RWPE2 (cell line): Measurements from ENCODE around the gene TELO2.

Experiments used
- ATAC-seq: fragments of 200-7000 bp; cut with Tn5 transposase; 3 replicates; pipeline ENCODE4 v1.9.1; 2021; ENCODE audit warnings: low read depth
- DNase-seq: peaks from one replicate; pipeline ENCODE4 v3.0.0-alpha.2; 2020; ENCODE audit warnings: low spot score
- H3K27ac ChIP-seq: fragments of 450-650 bp; 2 replicates; pipeline ENCODE4 v1.5.1; 2017; ENCODE audit warnings: mild to moderate bottlenecking; ENCODE audit not compliant: poor library complexity, severe bottlenecking
- H3K27me3 ChIP-seq: fragments of 250-450 bp; sonication (Bioruptor Pico); 2 replicates; pipeline ENCODE4 v1.5.1; 2021; ENCODE audit warnings: mild to moderate bottlenecking, moderate library complexity; ENCODE audit not compliant: insufficient read depth, poor library complexity, severe bottlenecking
- H3K36me3 ChIP-seq: fragments of 250-450 bp; sonication (Bioruptor Pico); 2 replicates; pipeline ENCODE4 v1.5.1; 2020; ENCODE audit warnings: low read depth, mild to moderate bottlenecking, moderate library complexity
- H3K4me1 ChIP-seq: fragments of 250-450 bp; sonication (Bioruptor Pico); 2 replicates; pipeline ENCODE4 v1.5.1; 2021; ENCODE audit warnings: mild to moderate bottlenecking, moderate library complexity; ENCODE audit not compliant: insufficient read depth, poor library complexity, severe bottlenecking
- H3K4me3 ChIP-seq: fragments of 250-450 bp; sonication (Bioruptor Pico); 2 replicates; pipeline ENCODE4 v1.5.1; 2021; ENCODE audit warnings: mild to moderate bottlenecking, moderate library complexity; ENCODE audit not compliant: severe bottlenecking
- H3K9me3 ChIP-seq: fragments of 250-450 bp; sonication (Bioruptor Pico); 2 replicates; pipeline ENCODE4 v1.5.1; 2021; ENCODE audit warnings: mild to moderate bottlenecking, moderate library complexity; ENCODE audit not compliant: severe bottlenecking
- TF ChIP-seq, protein P1 (sequence below): fragments of 450-650 bp; IDR thresholded peaks from one replicate; pipeline ENCODE4 v1.5.1; 2017; ENCODE audit warnings: mild to moderate bottlenecking, moderate library complexity; ENCODE audit not compliant: poor library complexity, severe bottlenecking

The TELO2 gene

GRCh38 chr16:1494129-1494640 is 1.0 kb downstream of the TELO2 start:
- TF ChIP-seq, protein P1, sequence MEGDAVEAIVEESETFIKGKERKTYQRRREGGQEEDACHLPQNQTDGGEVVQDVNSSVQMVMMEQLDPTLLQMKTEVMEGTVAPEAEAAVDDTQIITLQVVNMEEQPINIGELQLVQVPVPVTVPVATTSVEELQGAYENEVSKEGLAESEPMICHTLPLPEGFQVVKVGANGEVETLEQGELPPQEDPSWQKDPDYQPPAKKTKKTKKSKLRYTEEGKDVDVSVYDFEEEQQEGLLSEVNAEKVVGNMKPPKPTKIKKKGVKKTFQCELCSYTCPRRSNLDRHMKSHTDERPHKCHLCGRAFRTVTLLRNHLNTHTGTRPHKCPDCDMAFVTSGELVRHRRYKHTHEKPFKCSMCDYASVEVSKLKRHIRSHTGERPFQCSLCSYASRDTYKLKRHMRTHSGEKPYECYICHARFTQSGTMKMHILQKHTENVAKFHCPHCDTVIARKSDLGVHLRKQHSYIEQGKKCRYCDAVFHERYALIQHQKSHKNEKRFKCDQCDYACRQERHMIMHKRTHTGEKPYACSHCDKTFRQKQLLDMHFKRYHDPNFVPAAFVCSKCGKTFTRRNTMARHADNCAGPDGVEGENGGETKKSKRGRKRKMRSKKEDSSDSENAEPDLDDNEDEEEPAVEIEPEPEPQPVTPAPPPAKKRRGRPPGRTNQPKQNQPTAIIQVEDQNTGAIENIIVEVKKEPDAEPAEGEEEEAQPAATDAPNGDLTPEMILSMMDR = peak; percentile 54
- Histone ChIP-seq H3K9me3 (no peaks in the 10 kb centered on the region), H3K36me3 (peaks cover 34% of the 10 kb centered on the region), H3K27me3 (no peaks in the 10 kb centered on the region), H3K4me1 (peaks cover 5% of the 10 kb centered on the region), H3K4me3 (peak overlapping the region; percentile 63), H3K27ac (peak overlapping the region; percentile 33)
- peak; percentile 72 for DNase-seq
- ATAC-seq = peak; percentile 72

- DNase-seq (no peak), ATAC-seq (no peak)
- H3K27me3 ChIP-seq = no peaks in the 10 kb centered on the region
- no peaks in the 10 kb centered on the region for H3K9me3 ChIP-seq
- no peak overlapping the region for H3K4me3 ChIP-seq
- H3K4me1 ChIP-seq = peaks cover 5% of the 10 kb centered on the region
- TF ChIP-seq, protein P1 = no peak
- H3K36me3 ChIP-seq = peaks cover 34% of the 10 kb centered on the region
- no peak overlapping the region for H3K27ac ChIP-seq
Measured at GRCh38 chr16:1494711-1495110, 1.6 kb downstream of the TELO2 start.

- Histone ChIP-seq H3K4me1 (peaks cover 5% of the 10 kb centered on the region), H3K36me3 (peaks cover 34% of the 10 kb centered on the region), H3K4me3 (no peak overlapping the region), H3K27ac (no peak overlapping the region), H3K27me3 (no peaks in the 10 kb centered on the region), H3K9me3 (no peaks in the 10 kb centered on the region)
- DNase-seq (peak; percentile 60), ATAC-seq (no peak)
- TF ChIP-seq, protein P1 = no peak
Measured at GRCh38 chr16:1495211-1495888, 2.2 kb downstream of the TELO2 start.

GRCh38 chr16:1495889-1496262 is 2.7 kb downstream of the TELO2 start:
- ATAC-seq (no peak), DNase-seq (peak; percentile 65)
- TF ChIP-seq, protein P1 = no peak
- H3K4me3 ChIP-seq = no peak overlapping the region
- peaks cover 37% of the 10 kb centered on the region for H3K36me3 ChIP-seq
- peaks cover 5% of the 10 kb centered on the region for H3K4me1 ChIP-seq
- no peak overlapping the region for H3K27ac ChIP-seq
- H3K27me3 ChIP-seq = no peaks in the 10 kb centered on the region
- no peaks in the 10 kb centered on the region for H3K9me3 ChIP-seq

- H3K27me3 ChIP-seq = no peaks in the 10 kb centered on the region
- no peak overlapping the region for H3K27ac ChIP-seq
- no peak overlapping the region for H3K4me3 ChIP-seq
- TF ChIP-seq, protein P1 = no peak
- peaks cover 5% of the 10 kb centered on the region for H3K4me1 ChIP-seq
- H3K36me3 ChIP-seq = peaks cover 43% of the 10 kb centered on the region
- no peak for DNase-seq
- no peaks in the 10 kb centered on the region for H3K9me3 ChIP-seq
- no peak for ATAC-seq
Measured at GRCh38 chr16:1496464-1496863, 3.3 kb downstream of the TELO2 start.
